ENCODE results near the gene SEPTIN12. TPM values are rescaled to one million over a fixed set of nuclear protein-coding genes. Genes with fewer than 3 reads are reported as not detected.

The SEPTIN12 gene
- total RNA-seq, 1 donor from 2014 or later: not detected

DNA sequence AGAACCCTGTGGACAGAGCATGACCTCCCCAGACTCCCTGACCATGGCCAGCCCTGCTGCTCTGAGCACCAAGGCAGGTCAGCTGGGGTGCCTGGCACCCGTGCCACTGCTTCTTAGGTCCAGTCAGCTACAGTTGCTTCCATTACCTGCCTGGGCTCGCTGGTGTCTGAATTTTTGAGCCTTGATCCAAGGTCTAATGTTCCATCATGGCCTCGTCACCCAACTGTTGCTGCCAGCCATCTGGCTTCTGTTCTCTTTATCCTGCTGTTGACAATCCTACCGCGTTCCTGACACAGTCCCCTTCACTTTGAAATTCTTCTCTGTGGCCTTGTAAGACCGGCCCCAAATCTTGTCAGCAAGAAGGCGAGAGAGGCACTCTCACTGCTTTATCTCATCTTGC lies 42.3 kb upstream of the SEPTIN12 start:
- DNase-seq (peak; percentile 30), ATAC-seq (no peak)
- peaks cover 95% of the 10 kb centered on the region for H3K36me3 ChIP-seq
- no peaks in the 10 kb centered on the region for H3K9me3 ChIP-seq
- no peak overlapping the region for H3K27ac ChIP-seq
- intact Hi-C loops (cut with DNase I): no loop called here
- TF ChIP-seq, protein P1, sequence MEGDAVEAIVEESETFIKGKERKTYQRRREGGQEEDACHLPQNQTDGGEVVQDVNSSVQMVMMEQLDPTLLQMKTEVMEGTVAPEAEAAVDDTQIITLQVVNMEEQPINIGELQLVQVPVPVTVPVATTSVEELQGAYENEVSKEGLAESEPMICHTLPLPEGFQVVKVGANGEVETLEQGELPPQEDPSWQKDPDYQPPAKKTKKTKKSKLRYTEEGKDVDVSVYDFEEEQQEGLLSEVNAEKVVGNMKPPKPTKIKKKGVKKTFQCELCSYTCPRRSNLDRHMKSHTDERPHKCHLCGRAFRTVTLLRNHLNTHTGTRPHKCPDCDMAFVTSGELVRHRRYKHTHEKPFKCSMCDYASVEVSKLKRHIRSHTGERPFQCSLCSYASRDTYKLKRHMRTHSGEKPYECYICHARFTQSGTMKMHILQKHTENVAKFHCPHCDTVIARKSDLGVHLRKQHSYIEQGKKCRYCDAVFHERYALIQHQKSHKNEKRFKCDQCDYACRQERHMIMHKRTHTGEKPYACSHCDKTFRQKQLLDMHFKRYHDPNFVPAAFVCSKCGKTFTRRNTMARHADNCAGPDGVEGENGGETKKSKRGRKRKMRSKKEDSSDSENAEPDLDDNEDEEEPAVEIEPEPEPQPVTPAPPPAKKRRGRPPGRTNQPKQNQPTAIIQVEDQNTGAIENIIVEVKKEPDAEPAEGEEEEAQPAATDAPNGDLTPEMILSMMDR (IDR thresholded peaks at IDR 0.05): no peak
- no peaks in the 10 kb centered on the region for H3K4me1 ChIP-seq
- H3K4me3 ChIP-seq: no peak overlapping the region
- H3K27me3 ChIP-seq: no peaks in the 10 kb centered on the region

DNA sequence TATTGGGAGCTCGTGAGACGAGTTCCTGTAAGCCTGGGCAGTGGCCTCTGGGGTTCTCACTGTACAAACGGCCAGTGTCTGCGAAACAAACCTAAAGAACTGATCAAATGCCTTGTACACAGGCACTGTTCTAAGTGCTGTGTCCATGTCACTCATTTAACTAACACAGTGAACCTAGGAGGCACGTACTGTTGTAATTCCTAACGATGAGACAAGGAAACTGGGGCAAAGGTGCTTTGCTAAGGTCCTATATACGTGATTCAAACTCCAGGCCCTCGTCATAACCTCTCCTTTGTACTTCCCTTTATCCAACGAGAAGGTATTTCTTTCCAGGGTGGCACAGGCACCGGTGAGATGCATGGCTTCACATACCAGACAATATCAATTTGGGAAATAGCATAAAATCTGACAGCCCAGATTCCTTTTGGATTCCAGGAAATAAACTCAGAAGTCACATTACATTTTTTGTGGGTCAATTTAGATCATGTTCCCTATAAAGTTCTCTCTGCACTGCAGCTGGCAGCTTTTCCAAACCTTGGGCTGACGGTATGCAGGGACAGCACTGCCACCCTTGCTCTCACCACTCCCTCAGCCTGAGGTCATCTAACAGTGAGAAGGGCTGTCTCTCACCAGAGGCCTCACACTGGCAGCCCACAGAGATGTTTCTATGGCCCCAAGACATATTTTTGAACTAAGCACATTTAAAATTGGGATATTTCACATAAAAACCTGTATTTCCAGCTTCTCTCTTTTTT lies 40.6 kb upstream of the SEPTIN12 start:
- Histone ChIP-seq H3K36me3 (peaks cover 97% of the 10 kb centered on the region), H3K9me3 (no peaks in the 10 kb centered on the region), H3K4me3 (no peak overlapping the region), H3K4me1 (no peaks in the 10 kb centered on the region), H3K27ac (no peak overlapping the region), H3K27me3 (no peaks in the 10 kb centered on the region)
- TF ChIP-seq, protein P1 (IDR thresholded peaks at IDR 0.05): no peak
- peak; percentile 11 for DNase-seq
- ATAC-seq: no peak
- intact Hi-C loops (cut with DNase I): no loop called here

DNA sequence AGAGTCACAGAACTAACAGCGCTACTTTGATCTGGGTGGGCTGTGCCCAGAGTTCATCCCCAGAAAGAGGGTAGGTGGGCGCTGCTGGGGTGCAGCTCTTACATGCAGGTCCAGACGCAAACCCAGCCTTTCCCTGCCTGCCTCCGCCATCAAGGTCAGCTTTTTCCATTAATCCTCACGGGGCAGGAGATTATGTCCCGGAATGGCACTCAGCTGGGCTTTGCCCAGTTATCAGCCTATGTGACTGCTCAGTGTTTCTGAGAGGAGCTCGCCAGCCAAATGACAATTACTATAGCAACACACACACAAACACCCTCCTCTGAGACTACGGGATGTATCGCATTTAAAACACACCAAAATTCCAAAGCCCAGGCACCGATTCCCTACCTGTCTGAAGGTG lies 38.8 kb upstream of the SEPTIN12 start:
- ATAC-seq (no peak), DNase-seq (peak; percentile 25)
- no peak overlapping the region for H3K4me3 ChIP-seq
- intact Hi-C loops (cut with DNase I): no loop called here
- H3K27ac ChIP-seq: no peak overlapping the region
- no peaks in the 10 kb centered on the region for H3K9me3 ChIP-seq
- no peaks in the 10 kb centered on the region for H3K27me3 ChIP-seq
- peaks cover 99% of the 10 kb centered on the region for H3K36me3 ChIP-seq
- no peaks in the 10 kb centered on the region for H3K4me1 ChIP-seq
- TF ChIP-seq, protein P1 (IDR thresholded peaks at IDR 0.05): no peak

DNA sequence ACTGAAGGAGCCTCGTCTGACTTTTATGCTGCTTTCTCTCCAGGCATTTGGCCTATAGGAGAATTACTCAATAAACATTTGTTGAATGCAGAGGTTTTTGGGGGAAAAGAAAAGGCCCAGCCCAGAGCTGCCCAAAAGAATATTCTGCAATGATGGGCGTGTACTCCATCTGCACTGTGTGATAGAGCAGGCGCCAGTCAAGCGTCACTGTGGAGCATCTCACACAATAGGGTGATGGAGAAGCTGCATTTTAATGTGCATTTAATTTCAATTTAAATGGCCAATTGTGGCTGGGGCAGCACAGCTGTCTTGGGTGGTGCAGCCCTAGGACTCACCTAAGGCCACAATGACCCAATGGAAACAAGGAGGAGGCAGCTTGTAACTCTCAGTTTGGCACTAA lies 38.4 kb upstream of the SEPTIN12 start:
- TF ChIP-seq, protein P1 (IDR thresholded peaks at IDR 0.05): no peak
- intact Hi-C loops (cut with DNase I): no loop called here
- Histone ChIP-seq H3K4me3 (no peak overlapping the region), H3K9me3 (no peaks in the 10 kb centered on the region), H3K27me3 (no peaks in the 10 kb centered on the region), H3K27ac (no peak overlapping the region), H3K36me3 (peaks cover 99% of the 10 kb centered on the region), H3K4me1 (no peaks in the 10 kb centered on the region)
- peak; percentile 22 for DNase-seq
- no peak for ATAC-seq

DNA sequence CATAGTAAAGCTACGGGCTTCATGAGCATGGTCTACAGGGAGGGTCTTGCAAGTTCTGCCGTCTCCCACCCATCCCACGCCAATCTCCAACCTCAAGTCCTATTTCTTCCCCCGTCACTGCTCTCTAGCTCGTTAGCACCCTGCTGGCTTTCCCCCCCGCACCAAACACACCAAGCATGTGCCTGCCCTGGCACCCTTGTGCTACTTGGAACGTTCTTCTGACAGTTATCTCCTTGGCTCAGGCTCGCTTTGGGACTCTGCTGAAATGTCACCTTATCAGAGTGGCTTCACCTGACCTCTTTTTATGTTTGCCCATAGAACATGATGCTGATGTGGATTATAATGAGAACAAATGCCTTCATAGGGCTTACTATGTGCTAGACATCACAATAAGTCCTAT lies 37.1 kb upstream of the SEPTIN12 start:
- no peak overlapping the region for H3K4me3 ChIP-seq
- ATAC-seq (no peak), DNase-seq (peak; percentile 30)
- no peaks in the 10 kb centered on the region for H3K9me3 ChIP-seq
- no peaks in the 10 kb centered on the region for H3K27me3 ChIP-seq
- no peak overlapping the region for H3K27ac ChIP-seq
- TF ChIP-seq, protein P1 (IDR thresholded peaks at IDR 0.05): no peak
- peaks cover 99% of the 10 kb centered on the region for H3K36me3 ChIP-seq
- intact Hi-C loops (cut with DNase I): no loop called here
- no peaks in the 10 kb centered on the region for H3K4me1 ChIP-seq
